Measurements from ENCODE around the gene PNPLA2. TPM values are rescaled to one million over a fixed set of nuclear protein-coding genes. Genes with fewer than 3 reads are reported as not detected.

The PNPLA2 gene
- total RNA-seq, 1 donor from 2014 or later = 2.6 TPM

- Mint-ChIP-seq H3K4me3 (no peak overlapping the region), H3K9me3 (no peaks in the 10 kb centered on the region), H3K36me3 (no peaks in the 10 kb centered on the region), H3K27ac (no peak overlapping the region), H3K4me1 (peaks cover 17% of the 10 kb centered on the region), H3K27me3 (ENCODE audit: insufficient read depth, low read depth) (peaks cover 4% of the 10 kb centered on the region)
- Histone ChIP-seq H3K9ac (no peak overlapping the region), H3K79me2 (ENCODE audit: low read depth) (peaks cover 9% of the 10 kb centered on the region), H3K36me3 (no peaks in the 10 kb centered on the region), H3K4me3 (no peak overlapping the region), H3F3A (ENCODE audit: low read depth) (peaks cover 19% of the 10 kb centered on the region), H3K4me2 (no peak overlapping the region), H3K9me3 (ENCODE audit: low read depth) (no peaks in the 10 kb centered on the region), H3K4me1 (peaks cover 36% of the 10 kb centered on the region), H3K27me3 (peaks cover 5% of the 10 kb centered on the region), H2AFZ (replicated peaks) (no peak overlapping the region), H4K20me1 (ENCODE audit: low read depth) (peaks cover 63% of the 10 kb centered on the region), H3K27ac (no peak overlapping the region)
- no peak for DNase-seq (ENCODE audit: low spot score)
- TF ChIP-seq EZH2 (IDR thresholded peaks at IDR 0.05) (no peak), CTCF (IDR thresholded peaks at IDR 0.05) (no peak), EZH2phosphoT487 (IDR thresholded peaks at IDR 0.05) (no peak)
Observed at GRCh38 chr11:855796-856195, 37.1 kb downstream of the PNPLA2 start.

- Mint-ChIP-seq H3K27ac (no peak overlapping the region), H3K27me3 (ENCODE audit: insufficient read depth, low read depth) (peaks cover 4% of the 10 kb centered on the region), H3K36me3 (no peaks in the 10 kb centered on the region), H3K4me1 (peaks cover 13% of the 10 kb centered on the region), H3K9me3 (no peaks in the 10 kb centered on the region), H3K4me3 (no peak overlapping the region)
- peaks cover 62% of the 10 kb centered on the region for H4K20me1 ChIP-seq (ENCODE audit: low read depth)
- H3K4me1 ChIP-seq = peaks cover 30% of the 10 kb centered on the region
- H3K27ac ChIP-seq = no peak overlapping the region
- H2AFZ ChIP-seq (replicated peaks) = no peak overlapping the region
- H3K79me2 ChIP-seq (ENCODE audit: low read depth) = peaks cover 9% of the 10 kb centered on the region
- H3K9ac ChIP-seq = no peak overlapping the region
- no peak overlapping the region for H3K4me2 ChIP-seq
- no peaks in the 10 kb centered on the region for H3K36me3 ChIP-seq
- H3K27me3 ChIP-seq = no peaks in the 10 kb centered on the region
- peaks cover 13% of the 10 kb centered on the region for H3F3A ChIP-seq (ENCODE audit: low read depth)
- TF ChIP-seq EZH2 (IDR thresholded peaks at IDR 0.05) (no peak), EZH2phosphoT487 (IDR thresholded peaks at IDR 0.05) (no peak), CTCF (IDR thresholded peaks at IDR 0.05) (no peak)
- H3K4me3 ChIP-seq = no peak overlapping the region
- no peaks in the 10 kb centered on the region for H3K9me3 ChIP-seq (ENCODE audit: low read depth)
- no peak for DNase-seq (ENCODE audit: low spot score)
Observed at GRCh38 chr11:856397-856796, 37.7 kb downstream of the PNPLA2 start.

GRCh38 chr11:858053-858761 lies 39.5 kb downstream of the PNPLA2 start:
- Histone ChIP-seq H3K4me3 (no peak overlapping the region), H3K4me2 (no peak overlapping the region), H3K9me3 (ENCODE audit: low read depth) (no peaks in the 10 kb centered on the region), H3K27ac (no peak overlapping the region), H3K9ac (no peak overlapping the region), H3K79me2 (ENCODE audit: low read depth) (no peaks in the 10 kb centered on the region), H3K36me3 (no peaks in the 10 kb centered on the region), H3K4me1 (peaks cover 37% of the 10 kb centered on the region), H3F3A (ENCODE audit: low read depth) (peaks cover 18% of the 10 kb centered on the region), H3K27me3 (no peaks in the 10 kb centered on the region), H4K20me1 (ENCODE audit: low read depth) (peaks cover 58% of the 10 kb centered on the region), H2AFZ (replicated peaks) (no peak overlapping the region)
- Mint-ChIP-seq H3K27ac (no peak overlapping the region), H3K27me3 (ENCODE audit: insufficient read depth, low read depth) (peaks cover 2% of the 10 kb centered on the region), H3K9me3 (no peaks in the 10 kb centered on the region), H3K4me3 (peak overlapping the region; percentile 63), H3K4me1 (peaks cover 17% of the 10 kb centered on the region), H3K36me3 (no peaks in the 10 kb centered on the region)
- DNase-seq (ENCODE audit: low spot score) = no peak
- TF ChIP-seq EZH2phosphoT487 (IDR thresholded peaks at IDR 0.05) (no peak), CTCF (IDR thresholded peaks at IDR 0.05) (no peak), EZH2 (IDR thresholded peaks at IDR 0.05) (no peak)
